Measurements from ENCODE around the gene XPR1. TPM values are rescaled to one million over a fixed set of nuclear protein-coding genes. Genes with fewer than 3 reads are reported as not detected.

XPR1 gene
- total RNA-seq, 3 donors from 2014 or later (not counting 1 experiment from before 2014, with no cell fraction given): 14.8 to 18.2 (median 16.7) TPM

DNA sequence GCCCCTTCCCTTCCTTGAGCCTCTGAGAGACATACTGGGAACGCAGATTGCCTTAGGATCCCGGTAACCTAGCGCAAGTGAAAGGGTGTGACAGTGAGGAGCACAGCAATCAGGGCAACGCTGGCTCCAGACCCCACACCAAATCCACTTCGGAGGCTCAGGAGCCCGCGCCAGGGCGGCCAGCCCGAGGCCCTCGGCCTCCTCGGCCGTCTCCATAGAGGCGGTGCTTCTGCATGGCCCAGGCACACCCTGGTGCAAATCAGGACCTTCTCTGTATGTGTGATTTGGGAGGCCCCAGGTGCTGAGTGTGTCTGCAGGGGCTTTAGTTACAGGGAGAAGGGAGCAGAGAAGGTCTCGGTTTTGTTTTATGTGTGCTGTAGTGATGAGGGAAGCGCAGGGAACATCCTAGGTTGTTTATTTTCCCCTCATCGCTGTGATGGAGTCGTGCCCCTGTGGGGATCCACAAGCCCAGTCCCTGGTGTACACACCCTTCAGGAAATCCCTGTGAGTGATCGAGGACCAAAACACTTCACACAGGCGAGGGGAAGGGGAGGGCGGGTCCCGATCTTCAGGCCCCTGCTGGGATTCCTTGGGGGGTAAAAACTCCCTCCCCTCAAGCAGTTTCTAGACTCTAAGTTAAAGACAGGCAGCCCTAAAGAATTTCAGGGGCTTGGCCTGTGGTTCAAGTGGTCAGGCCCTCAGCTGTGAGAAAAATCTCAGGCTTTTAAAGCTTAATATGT lies 290.2 kb downstream of the XPR1 start:
- DNase-seq (no peak), ATAC-seq (no peak)
- Histone ChIP-seq H3K4me1 (ENCODE audit: control insufficient read depth, insufficient read depth, low read length) (peaks cover 8% of the 10 kb centered on the region), H3K36me3 (ENCODE audit: control insufficient read depth, insufficient read depth, low read length) (no peaks in the 10 kb centered on the region), H3K27me3 (ENCODE audit: control insufficient read depth, insufficient read depth, low read length) (no peaks in the 10 kb centered on the region), H3K27ac (ENCODE audit: low read length) (no peak overlapping the region), H3K9me3 (ENCODE audit: control insufficient read depth, insufficient read depth, low read length) (no peaks in the 10 kb centered on the region), H3K4me3 (ENCODE audit: low read length) (no peak overlapping the region)
- intact Hi-C loops (cut with micrococcal nuclease): no loop called here
- H3K36me3 Mint-ChIP-seq: no peaks in the 10 kb centered on the region
- H3K4me1 Mint-ChIP-seq: peaks cover 0 to 7% of the 10 kb centered on the region in 2 donors
- H3K27ac Mint-ChIP-seq: no peak overlapping the region
- no peaks in the 10 kb centered on the region for H3K9me3 Mint-ChIP-seq
- 88% methylated on average over 17 of the region's 21 CpGs for WGBS (ENCODE audit: insufficient coverage)
- H3K27me3 Mint-ChIP-seq (ENCODE audit: low read depth in 2 of 2): no peaks in the 10 kb centered on the region
- TF ChIP-seq, protein P1, sequence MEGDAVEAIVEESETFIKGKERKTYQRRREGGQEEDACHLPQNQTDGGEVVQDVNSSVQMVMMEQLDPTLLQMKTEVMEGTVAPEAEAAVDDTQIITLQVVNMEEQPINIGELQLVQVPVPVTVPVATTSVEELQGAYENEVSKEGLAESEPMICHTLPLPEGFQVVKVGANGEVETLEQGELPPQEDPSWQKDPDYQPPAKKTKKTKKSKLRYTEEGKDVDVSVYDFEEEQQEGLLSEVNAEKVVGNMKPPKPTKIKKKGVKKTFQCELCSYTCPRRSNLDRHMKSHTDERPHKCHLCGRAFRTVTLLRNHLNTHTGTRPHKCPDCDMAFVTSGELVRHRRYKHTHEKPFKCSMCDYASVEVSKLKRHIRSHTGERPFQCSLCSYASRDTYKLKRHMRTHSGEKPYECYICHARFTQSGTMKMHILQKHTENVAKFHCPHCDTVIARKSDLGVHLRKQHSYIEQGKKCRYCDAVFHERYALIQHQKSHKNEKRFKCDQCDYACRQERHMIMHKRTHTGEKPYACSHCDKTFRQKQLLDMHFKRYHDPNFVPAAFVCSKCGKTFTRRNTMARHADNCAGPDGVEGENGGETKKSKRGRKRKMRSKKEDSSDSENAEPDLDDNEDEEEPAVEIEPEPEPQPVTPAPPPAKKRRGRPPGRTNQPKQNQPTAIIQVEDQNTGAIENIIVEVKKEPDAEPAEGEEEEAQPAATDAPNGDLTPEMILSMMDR (IDR thresholded peaks at IDR 0.05): no peak
- no peak overlapping the region for H3K4me3 Mint-ChIP-seq

DNA sequence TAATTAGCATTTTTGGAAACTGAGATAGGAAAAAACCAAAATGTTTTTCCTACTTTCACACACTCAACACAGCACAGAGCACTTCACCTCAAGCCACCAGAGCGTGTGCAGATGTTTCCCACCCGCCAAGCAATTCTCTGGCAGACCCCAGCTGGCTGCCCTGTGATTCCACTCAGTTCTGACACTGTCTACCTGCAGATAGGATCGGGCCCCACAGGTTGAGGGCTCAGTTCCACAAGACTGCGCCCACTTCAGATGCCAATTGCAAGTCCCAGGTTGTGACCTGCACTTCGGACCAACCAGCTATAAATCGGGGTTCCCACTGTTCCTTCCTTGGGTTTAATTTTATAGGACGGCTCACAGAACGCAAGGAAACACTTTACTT lies 290.8 kb downstream of the XPR1 start:
- no peaks in the 10 kb centered on the region for H3K9me3 Mint-ChIP-seq
- no peaks in the 10 kb centered on the region for H3K27me3 Mint-ChIP-seq (ENCODE audit: low read depth in 2 of 2)
- TF ChIP-seq, protein P1 (IDR thresholded peaks at IDR 0.05): no peak
- no peak overlapping the region for H3K4me3 ChIP-seq (ENCODE audit: low read length)
- no peaks in the 10 kb centered on the region for H3K36me3 Mint-ChIP-seq
- no peak overlapping the region for H3K27ac Mint-ChIP-seq
- 90% methylated on average over 7 of the region's 8 CpGs for WGBS (ENCODE audit: insufficient coverage)
- no peak overlapping the region for H3K27ac ChIP-seq (ENCODE audit: low read length)
- H3K4me3 Mint-ChIP-seq: no peak overlapping the region
- ATAC-seq: no peak
- H3K27me3 ChIP-seq (ENCODE audit: control insufficient read depth, insufficient read depth, low read length): no peaks in the 10 kb centered on the region
- DNase-seq: no peak
- peaks cover 8% of the 10 kb centered on the region for H3K4me1 ChIP-seq (ENCODE audit: control insufficient read depth, insufficient read depth, low read length)
- intact Hi-C loops (cut with micrococcal nuclease): no loop called here
- no peaks in the 10 kb centered on the region for H3K9me3 ChIP-seq (ENCODE audit: control insufficient read depth, insufficient read depth, low read length)
- peaks cover 0 to 7% of the 10 kb centered on the region in 2 donors for H3K4me1 Mint-ChIP-seq
- H3K36me3 ChIP-seq (ENCODE audit: control insufficient read depth, insufficient read depth, low read length): no peaks in the 10 kb centered on the region

DNA sequence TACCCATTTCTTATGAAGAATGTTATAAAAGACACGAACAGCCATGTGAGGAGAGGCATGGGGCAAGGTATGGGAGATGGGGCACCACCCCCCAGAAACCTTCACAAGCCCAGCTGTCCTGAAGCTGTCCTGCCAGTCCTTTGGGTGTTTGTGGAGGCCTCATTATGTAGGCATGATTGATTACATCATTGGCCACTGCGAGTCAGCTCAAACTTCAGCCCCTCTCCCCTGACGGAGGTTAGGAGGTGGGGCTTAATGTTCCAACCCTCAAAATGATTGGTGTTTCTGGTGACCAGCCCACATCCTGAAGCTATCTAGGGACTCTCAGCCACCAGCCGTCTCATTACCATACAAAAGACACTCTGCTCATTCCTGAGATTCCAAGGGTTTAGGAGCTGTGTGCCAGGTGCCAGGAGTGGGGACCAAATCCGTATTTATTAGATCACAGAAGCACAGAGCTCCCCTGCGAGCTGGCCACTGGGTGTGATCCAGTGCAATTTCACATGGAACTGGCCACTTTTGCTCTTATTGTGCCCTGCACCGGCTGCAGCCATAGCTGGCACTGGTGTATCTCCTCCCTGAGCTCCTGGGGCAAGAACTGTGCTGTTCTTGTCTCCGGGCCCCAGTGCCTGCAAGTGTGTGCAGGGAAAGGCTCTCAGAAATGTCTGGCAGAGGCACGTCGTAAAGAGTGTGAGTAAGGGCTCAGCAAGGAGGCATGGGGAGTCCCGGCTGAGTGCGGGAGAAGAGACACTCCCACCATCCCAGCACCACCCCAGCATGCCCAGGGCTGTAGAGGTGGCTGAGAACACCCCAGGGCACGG lies 291.4 kb downstream of the XPR1 start:
- Histone ChIP-seq H3K9me3 (ENCODE audit: control insufficient read depth, insufficient read depth, low read length) (no peaks in the 10 kb centered on the region), H3K36me3 (ENCODE audit: control insufficient read depth, insufficient read depth, low read length) (no peaks in the 10 kb centered on the region), H3K27me3 (ENCODE audit: control insufficient read depth, insufficient read depth, low read length) (no peaks in the 10 kb centered on the region), H3K27ac (ENCODE audit: low read length) (no peak overlapping the region), H3K4me3 (ENCODE audit: low read length) (no peak overlapping the region), H3K4me1 (ENCODE audit: control insufficient read depth, insufficient read depth, low read length) (peaks cover 8% of the 10 kb centered on the region)
- intact Hi-C loops (cut with micrococcal nuclease): no loop called here
- WGBS (ENCODE audit: insufficient coverage): 83% methylated on average over 11 of the region's 13 CpGs
- H3K4me3 Mint-ChIP-seq: no peak overlapping the region
- no peaks in the 10 kb centered on the region for H3K36me3 Mint-ChIP-seq
- no peaks in the 10 kb centered on the region for H3K9me3 Mint-ChIP-seq
- H3K27ac Mint-ChIP-seq: no peak overlapping the region
- no peaks in the 10 kb centered on the region for H3K27me3 Mint-ChIP-seq (ENCODE audit: low read depth in 2 of 2)
- peaks cover 0 to 7% of the 10 kb centered on the region in 2 donors for H3K4me1 Mint-ChIP-seq
- ATAC-seq: no peak
- TF ChIP-seq, protein P1 (IDR thresholded peaks at IDR 0.05): no peak
- DNase-seq: no peak

Data from natural killer cell (primary cell).